Stimulated activated CD8-positive, alpha-beta memory T cell treated with anti-CD3 and anti-CD28 coated beads, Interleukin-4, amount 100 ng/mL, for 48 hours (primary cell): ENCODE data around the gene SLC7A10.
"Not testable (repeated sequence)": the region's sequence is repeated elsewhere in the genome, so short reads cannot be mapped to it uniquely, and the experiment has no call there.

Source experiments
- DNase-seq: peaks from one replicate; pipeline ENCODE4 v3.0.0-alpha.2; 2020

Gene SLC7A10

DNA sequence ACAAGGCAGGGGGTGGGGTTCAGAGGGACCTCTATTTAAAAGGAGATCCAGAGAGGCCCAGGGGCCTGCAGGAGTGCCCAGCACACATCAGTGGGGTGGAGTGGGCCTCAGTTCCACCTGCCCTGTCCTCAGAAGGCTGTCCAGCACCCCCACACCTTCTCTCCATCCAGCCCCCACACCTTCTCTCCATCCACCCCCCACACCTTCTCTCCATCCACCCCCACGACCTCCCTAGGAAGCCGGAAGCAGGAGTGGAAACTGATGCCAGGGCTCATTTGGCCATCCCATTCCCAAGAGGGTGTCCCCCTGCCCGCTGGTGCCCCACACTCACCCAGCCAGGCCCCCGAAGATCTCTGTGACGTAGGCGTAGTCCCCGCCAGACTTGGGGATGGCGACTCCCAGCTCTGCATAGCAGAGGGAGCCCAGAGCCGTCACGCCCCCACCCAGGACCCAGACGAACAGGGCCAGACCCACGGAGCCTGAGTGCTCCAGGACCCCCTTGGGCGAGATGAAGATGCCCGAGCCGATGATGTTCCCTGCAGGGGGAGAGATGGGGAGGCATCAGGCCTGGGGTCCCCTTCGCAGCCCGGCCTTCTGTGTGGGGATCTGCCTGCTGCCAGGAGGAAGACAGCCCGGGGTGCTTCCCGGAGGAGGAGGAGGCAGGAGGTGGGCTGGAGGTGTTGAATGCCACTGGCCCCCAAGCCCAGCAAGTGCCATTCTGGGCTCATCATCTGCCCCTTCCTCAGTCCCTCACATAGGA lies 10.0 kb downstream of the SLC7A10 start:
- no peak for DNase-seq

GRCh38 chr19:33214596-33214995 lies 11.1 kb downstream of the SLC7A10 start:
- DNase-seq = no peak

DNA sequence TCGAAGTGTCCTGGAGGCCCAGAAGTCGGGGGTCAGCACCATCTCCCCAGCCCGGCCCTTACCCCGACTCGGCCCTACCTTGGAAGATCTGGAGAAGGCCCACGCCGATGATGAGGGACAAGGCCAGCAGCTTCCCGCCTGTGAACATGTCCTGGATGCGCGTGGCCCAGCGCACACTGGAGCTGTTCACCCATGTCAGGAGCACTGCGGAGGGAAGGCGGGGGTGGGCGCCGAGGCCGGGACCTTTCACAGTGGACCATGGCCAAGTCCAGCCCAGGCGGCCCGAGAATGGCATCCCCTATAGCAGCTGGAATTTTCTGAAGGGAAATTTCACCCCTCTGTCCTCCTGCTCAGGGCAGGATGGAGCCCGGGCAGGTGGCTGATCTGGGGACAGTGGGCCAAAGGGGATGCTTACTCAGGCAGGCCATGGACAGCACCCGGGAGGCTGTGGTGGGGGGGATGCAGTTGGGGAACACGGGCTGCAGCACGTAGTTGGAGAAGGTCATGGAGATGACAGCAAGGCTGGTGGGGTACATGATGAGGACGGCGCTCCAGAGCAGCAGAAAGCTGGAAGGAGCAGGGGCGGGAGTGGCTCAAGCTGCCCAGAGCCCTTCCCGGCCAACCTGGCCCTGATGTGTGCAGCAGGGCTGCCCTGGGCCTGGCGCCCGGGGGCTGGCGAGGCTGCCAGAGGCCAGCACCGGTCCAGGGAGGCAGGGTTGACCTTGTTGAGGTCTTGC lies 13.0 kb downstream of the SLC7A10 start:
- DNase-seq = no peak

DNA sequence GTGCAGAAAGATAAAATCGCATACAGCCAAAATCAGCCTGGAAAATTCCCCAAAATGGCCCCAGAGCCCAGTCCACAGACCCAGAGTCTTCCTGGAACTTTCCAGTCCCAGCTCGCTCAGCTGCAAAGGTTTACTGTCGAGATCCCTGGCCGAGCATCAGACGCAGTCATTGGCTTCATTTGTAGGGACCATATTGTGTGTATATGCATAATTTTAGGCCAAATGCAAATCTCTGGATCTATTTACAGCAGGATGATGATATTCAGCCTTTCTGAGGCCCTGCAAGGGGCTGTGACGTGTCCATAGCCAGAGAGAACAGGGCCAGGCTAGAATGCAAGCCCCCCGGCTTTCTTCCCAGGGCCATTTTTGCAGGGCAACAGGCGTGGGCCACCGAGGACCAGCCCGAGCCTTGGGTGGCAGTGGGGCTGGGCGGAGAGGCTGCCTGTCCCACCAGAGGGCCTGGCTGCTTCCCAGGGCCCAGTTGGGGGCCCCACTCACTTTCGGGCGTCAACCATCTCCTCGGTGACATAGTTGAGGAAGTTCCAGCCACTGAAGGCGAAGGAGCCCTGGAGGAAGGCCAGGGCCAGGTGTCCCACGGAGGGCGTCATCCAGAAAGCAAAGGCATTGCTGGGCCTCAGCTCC lies 13.7 kb downstream of the SLC7A10 start:
- no peak for DNase-seq

GRCh38 chr19:33210266-33210940 lies 15.2 kb downstream of the SLC7A10 start:
- no peak for DNase-seq

- not testable (repeated sequence) for DNase-seq
Observed at GRCh38 chr19:33209850-33210230, 15.8 kb downstream of the SLC7A10 start.

DNA sequence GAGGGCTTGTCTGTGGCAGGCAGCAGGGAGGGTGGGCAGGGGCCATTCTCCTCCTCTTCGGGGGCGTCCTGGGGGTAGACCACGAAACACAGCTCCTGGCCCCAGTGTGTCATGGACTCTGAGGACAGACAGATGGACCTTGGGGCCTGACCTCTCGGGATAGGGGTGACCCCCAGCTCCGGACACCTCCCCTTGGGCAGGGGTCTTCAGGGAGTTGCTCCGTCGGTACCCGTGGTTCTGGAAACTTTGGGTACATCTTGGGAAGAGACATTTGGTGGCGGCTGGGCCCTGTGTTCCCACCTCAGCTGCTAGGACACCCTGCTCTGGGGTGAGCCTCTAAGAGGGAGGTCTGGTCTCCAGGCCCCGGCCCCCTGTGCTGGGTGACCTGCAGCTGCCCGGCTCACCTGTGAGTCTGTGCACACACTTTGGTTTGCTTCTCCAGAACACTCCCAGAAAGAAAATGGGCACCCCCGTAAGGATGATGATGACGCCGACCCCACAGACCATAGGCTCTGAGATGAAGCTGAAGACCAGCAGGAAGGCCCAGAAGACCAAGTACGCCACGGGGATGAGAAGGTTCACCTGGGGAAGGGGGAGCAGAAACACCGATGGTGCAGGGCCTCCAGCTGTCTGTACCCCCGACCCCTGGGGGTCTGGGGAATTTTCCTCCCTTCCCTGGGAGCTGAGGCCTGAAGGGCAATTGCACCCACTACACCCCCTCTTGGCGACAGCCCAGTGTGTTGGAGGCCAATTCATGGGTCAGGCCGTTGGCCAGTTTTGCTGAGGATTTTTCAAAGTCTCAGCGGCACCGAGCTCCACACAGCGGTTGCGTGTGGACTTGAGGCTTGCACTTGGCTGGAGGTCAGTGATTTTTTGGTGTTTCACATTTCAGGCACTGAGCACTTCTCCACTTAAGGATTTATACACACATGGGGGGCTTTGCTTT lies 16.5 kb downstream of the SLC7A10 start:
- no peak for DNase-seq

- DNase-seq = no peak
Observed at GRCh38 chr19:33208371-33208895, 17.2 kb downstream of the SLC7A10 start.

DNA sequence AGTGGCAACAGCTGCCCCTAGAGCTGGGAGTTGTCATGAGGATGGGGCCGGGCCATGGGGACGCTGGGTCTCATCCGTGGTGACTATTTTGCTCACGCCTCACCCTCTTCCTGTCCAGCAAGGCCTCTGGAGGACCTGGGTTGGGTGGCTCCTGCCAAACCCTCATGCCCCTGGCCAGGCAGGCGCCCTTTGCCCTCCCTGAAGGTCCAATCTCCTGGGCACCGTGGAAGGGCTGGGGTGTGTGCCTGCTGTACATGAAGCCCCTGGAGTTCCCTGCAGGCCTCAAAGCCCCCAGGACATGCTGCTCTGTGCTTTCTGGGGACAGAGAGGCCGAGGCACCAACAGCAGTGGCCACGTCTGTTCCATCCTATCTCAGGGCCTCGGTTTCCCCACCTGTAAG lies 17.7 kb downstream of the SLC7A10 start:
- DNase-seq = no peak

GRCh38 chr19:33207040-33207620 lies 18.5 kb downstream of the SLC7A10 start:
- DNase-seq = no peak

GRCh38 chr19:33206261-33207039 lies 19.2 kb downstream of the SLC7A10 start:
- DNase-seq = no peak

- DNase-seq = no peak
Observed at GRCh38 chr19:33205531-33206260, 20.0 kb downstream of the SLC7A10 start.

- no peak for DNase-seq
Observed at GRCh38 chr19:33205110-33205509, 20.5 kb downstream of the SLC7A10 start.

DNA sequence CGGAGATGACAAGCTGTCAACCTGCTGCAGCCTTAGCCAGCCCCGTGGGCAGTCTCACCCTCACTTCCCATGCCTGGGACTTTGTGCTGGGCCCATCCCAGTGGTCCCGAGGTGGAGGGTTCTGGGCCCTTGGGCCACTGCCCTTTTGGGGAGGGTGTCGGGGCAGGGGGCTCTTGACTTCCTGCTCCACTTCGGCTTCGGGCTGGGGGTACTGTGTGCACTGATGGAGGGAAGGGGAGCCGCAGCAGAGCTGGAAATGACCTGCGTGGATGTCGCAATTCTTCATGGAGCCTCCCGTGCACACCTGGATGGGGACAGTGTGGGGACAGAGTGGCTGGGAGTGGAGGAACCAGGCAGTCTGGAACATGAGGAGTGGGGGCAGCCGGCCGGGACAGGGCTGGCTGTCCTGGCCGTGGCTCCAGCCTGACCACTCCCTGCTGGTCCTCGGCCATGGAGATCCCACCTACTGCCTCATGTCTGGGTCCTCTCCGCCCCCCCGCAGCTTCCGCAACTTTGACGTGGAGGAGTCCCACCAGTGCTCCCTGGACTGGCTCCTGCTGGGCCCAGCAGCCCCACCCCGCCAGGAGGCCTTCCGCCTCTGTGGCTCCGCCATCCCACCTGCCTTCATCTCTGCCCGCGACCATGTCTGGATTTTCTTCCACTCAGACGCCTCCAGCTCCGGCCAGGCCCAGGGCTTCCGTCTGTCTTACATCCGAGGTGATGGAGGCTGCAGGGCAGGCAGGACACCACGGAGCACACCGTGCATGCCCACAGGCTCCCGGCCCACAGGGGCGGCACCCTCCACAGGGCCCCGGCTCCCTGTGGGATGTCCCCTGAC lies 21.3 kb downstream of the SLC7A10 start:
- no peak for DNase-seq

- DNase-seq = no peak
Observed at GRCh38 chr19:33203529-33203928, 22.1 kb downstream of the SLC7A10 start.

DNA sequence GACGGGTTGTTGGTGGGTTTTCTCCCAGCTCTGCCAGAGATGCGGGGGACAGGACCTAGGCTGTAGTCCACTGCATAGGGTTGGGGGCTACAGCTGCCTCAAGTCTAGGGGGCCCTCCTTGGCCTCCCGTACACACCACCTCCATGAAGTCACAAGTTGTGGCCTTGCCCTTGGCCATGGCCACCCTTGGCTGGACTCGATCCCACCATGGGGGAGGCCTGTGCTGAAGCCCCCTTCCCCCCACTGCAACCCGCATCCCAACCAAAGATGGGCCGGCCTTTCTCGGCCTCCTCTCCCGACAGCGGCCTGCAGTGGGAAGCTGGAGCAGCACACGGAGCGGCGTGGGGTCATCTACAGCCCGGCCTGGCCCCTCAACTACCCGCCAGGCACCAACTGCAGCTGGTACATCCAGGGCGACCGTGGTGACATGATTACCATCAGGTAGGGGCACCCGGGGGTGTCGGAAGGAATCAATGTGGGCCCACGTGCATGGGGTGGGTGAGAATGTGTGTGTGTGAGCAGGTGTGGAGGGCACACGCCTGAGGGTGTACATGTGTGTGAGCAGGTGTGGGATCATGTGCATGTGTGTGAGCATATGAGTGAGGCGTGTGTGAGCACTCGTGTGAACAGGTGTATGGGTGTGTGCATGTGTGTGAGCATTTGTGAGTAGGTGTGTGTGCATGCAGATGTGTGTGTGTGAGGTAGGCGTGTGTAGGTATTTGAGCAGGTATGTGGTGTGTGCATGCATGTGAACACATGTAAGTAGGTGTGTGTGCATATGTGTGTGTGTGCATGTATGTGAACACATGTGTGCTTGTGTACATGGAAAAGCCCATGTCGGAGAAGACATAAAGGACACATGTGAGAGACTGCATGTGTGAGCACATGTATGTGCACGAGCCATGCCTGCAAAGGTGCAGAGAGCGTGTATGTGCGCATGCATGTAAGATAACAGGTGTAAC lies 22.8 kb downstream of the SLC7A10 start:
- no peak for DNase-seq

- DNase-seq = no peak
Observed at GRCh38 chr19:33201886-33202545, 23.6 kb downstream of the SLC7A10 start.
